Measurements from ENCODE around the gene STK33. TPM values are rescaled to one million over a fixed set of nuclear protein-coding genes. Genes with fewer than 3 reads are reported as not detected.

The STK33 gene
- total RNA-seq, 2 donors from 2014 or later, result 2.9 to 14.6 TPM

- Histone ChIP-seq H3K27ac (no peak overlapping the region), H3K27me3 (replicated peaks; ENCODE audit: insufficient read depth) (no peaks in the 10 kb centered on the region), H3K36me3 (no peaks in the 10 kb centered on the region), H3K4me3 (no peak overlapping the region), H3K4me1 (replicated peaks) (no peaks in the 10 kb centered on the region), H3K9me3 (no peaks in the 10 kb centered on the region)
- WGBS, result 66% methylated on average over 15 of the region's 15 CpGs
- TF ChIP-seq, protein P1, sequence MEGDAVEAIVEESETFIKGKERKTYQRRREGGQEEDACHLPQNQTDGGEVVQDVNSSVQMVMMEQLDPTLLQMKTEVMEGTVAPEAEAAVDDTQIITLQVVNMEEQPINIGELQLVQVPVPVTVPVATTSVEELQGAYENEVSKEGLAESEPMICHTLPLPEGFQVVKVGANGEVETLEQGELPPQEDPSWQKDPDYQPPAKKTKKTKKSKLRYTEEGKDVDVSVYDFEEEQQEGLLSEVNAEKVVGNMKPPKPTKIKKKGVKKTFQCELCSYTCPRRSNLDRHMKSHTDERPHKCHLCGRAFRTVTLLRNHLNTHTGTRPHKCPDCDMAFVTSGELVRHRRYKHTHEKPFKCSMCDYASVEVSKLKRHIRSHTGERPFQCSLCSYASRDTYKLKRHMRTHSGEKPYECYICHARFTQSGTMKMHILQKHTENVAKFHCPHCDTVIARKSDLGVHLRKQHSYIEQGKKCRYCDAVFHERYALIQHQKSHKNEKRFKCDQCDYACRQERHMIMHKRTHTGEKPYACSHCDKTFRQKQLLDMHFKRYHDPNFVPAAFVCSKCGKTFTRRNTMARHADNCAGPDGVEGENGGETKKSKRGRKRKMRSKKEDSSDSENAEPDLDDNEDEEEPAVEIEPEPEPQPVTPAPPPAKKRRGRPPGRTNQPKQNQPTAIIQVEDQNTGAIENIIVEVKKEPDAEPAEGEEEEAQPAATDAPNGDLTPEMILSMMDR (IDR thresholded peaks at IDR 0.05), result no peak
- TF ChIP-seq POLR2A (IDR thresholded peaks at IDR 0.05) (no peak), POLR2AphosphoS5 (IDR thresholded peaks at IDR 0.05) (no peak)
- intact Hi-C loops (cut with DNase I), result no loop called here
- no peak for DNase-seq (ENCODE audit: low spot score)
Measured at GRCh38 chr11:8363921-8364320, 230.1 kb downstream of the STK33 start.

GRCh38 chr11:8362899-8363298 is 231.1 kb downstream of the STK33 start:
- DNase-seq (ENCODE audit: low spot score), result no peak
- no peak for TF ChIP-seq POLR2AphosphoS5 (IDR thresholded peaks at IDR 0.05)
- TF ChIP-seq POLR2A (IDR thresholded peaks at IDR 0.05), result no peak
- TF ChIP-seq, protein P1 (IDR thresholded peaks at IDR 0.05), result no peak
- H3K9me3 ChIP-seq, result no peaks in the 10 kb centered on the region
- no peak overlapping the region for H3K27ac ChIP-seq
- no peaks in the 10 kb centered on the region for H3K36me3 ChIP-seq
- H3K4me3 ChIP-seq, result no peak overlapping the region
- H3K4me1 ChIP-seq (replicated peaks), result no peaks in the 10 kb centered on the region
- 75% methylated on average over 8 of the region's 8 CpGs for WGBS
- intact Hi-C loops (cut with DNase I), result no loop called here
- no peaks in the 10 kb centered on the region for H3K27me3 ChIP-seq (replicated peaks; ENCODE audit: insufficient read depth)

DNA sequence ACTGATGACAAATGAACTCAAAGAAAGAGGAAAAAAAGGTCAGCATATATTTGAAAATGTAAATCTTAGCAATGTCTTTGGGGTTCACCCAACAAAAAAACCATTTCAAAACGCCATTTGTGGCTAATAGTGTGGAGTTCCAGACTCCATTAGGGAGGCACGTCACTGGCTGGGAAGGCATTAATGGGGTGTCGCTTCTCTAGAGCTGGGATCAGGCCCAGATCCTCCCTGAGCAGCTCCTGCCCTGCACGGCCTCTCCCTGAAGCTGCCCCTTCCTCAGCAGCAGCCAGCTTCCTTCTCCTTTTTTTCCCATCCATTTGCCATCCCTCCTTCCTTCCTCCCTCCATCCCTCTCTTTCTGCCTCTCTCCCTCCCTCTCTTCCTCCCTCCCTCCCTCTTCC is 231.5 kb downstream of the STK33 start:
- Histone ChIP-seq H3K4me1 (replicated peaks) (no peaks in the 10 kb centered on the region), H3K27ac (no peak overlapping the region), H3K4me3 (no peak overlapping the region), H3K9me3 (no peaks in the 10 kb centered on the region), H3K36me3 (no peaks in the 10 kb centered on the region), H3K27me3 (replicated peaks; ENCODE audit: insufficient read depth) (no peaks in the 10 kb centered on the region)
- intact Hi-C loops (cut with DNase I), result no loop called here
- WGBS, result 67% methylated on average over 4 of the region's 4 CpGs
- TF ChIP-seq POLR2A (IDR thresholded peaks at IDR 0.05), result no peak
- TF ChIP-seq, protein P1 (IDR thresholded peaks at IDR 0.05), result no peak
- TF ChIP-seq POLR2AphosphoS5 (IDR thresholded peaks at IDR 0.05), result no peak
- DNase-seq (ENCODE audit: low spot score), result no peak

- H3K9me3 ChIP-seq, result no peaks in the 10 kb centered on the region
- no peaks in the 10 kb centered on the region for H3K36me3 ChIP-seq
- TF ChIP-seq POLR2AphosphoS5 (IDR thresholded peaks at IDR 0.05) (no peak), POLR2A (IDR thresholded peaks at IDR 0.05) (no peak)
- TF ChIP-seq, protein P1 (IDR thresholded peaks at IDR 0.05), result no peak
- intact Hi-C loops (cut with DNase I), result no loop called here
- no peaks in the 10 kb centered on the region for H3K27me3 ChIP-seq (replicated peaks; ENCODE audit: insufficient read depth)
- no peaks in the 10 kb centered on the region for H3K4me1 ChIP-seq (replicated peaks)
- DNase-seq (ENCODE audit: low spot score), result no peak
- 98% methylated on average over 12 of the region's 12 CpGs for WGBS
- no peak overlapping the region for H3K27ac ChIP-seq
- H3K4me3 ChIP-seq, result no peak overlapping the region
Measured at GRCh38 chr11:8361664-8362210, 232.3 kb downstream of the STK33 start.

- H3K36me3 ChIP-seq, result no peaks in the 10 kb centered on the region
- intact Hi-C loops (cut with DNase I), result no loop called here
- H3K27me3 ChIP-seq (replicated peaks; ENCODE audit: insufficient read depth), result no peaks in the 10 kb centered on the region
- no peak overlapping the region for H3K27ac ChIP-seq
- H3K4me1 ChIP-seq (replicated peaks), result no peaks in the 10 kb centered on the region
- no peak for DNase-seq (ENCODE audit: low spot score)
- 93% methylated on average over 7 of the region's 7 CpGs for WGBS
- no peak overlapping the region for H3K4me3 ChIP-seq
- no peaks in the 10 kb centered on the region for H3K9me3 ChIP-seq
- TF ChIP-seq POLR2AphosphoS5 (IDR thresholded peaks at IDR 0.05) (no peak), POLR2A (IDR thresholded peaks at IDR 0.05) (no peak)
- TF ChIP-seq, protein P1 (IDR thresholded peaks at IDR 0.05), result no peak
Measured at GRCh38 chr11:8361206-8361605, 232.8 kb downstream of the STK33 start.

All from prostate gland (tissue), 2 donors.